NCI-H146 treated with DMSO at 0.1 percent for 48 hours (cell line): Measurements from ENCODE around the gene OAS3.
"Not testable (repeated sequence)": the region's sequence is repeated elsewhere in the genome, so short reads cannot be mapped to it uniquely, and the experiment has no call there.

ENCODE experiments used
- DNase-seq: peaks from one replicate; lab custom pipeline; 2025; ENCODE audit not compliant: unreplicated experiment; lab: John Stamatoyannopoulos, UW

The OAS3 gene

GRCh38 chr12:112937741-112938719 lies at the start of gene OAS3:
OAS3 (plus strand) TSS chr12:112938474; CDS start chr12:112938531, 57 bp downstream.
- peak; percentile 32 for DNase-seq

GRCh38 chr12:112891093-112892024 lies 46.9 kb upstream of the OAS3 start:
- DNase-seq: peak; percentile 36

GRCh38 chr12:112892856-112893255 lies 45.4 kb upstream of the OAS3 start:
- DNase-seq: no peak

GRCh38 chr12:112894128-112894527 lies 44.1 kb upstream of the OAS3 start:
- no peak for DNase-seq

- no peak for DNase-seq
Observed at GRCh38 chr12:112898380-112898779, 39.9 kb upstream of the OAS3 start.

- peak; percentile 47 for DNase-seq
Observed at GRCh38 chr12:112900298-112901145, 37.8 kb upstream of the OAS3 start.

GRCh38 chr12:112901271-112901670 lies 37.0 kb upstream of the OAS3 start:
- no peak for DNase-seq

GRCh38 chr12:112904571-112904970 lies 33.7 kb upstream of the OAS3 start:
- no peak for DNase-seq

GRCh38 chr12:112905451-112906089 lies 32.7 kb upstream of the OAS3 start:
- no peak for DNase-seq

GRCh38 chr12:112906712-112907414 lies 31.4 kb upstream of the OAS3 start, which contains the start of gene OAS1:
OAS1 (plus strand) TSS chr12:112906962; CDS start chr12:112907040, 78 bp downstream.
- peak; percentile 33 for DNase-seq

- DNase-seq: no peak
Observed at GRCh38 chr12:112907415-112908157, 30.7 kb upstream of the OAS3 start.

- no peak for DNase-seq
Observed at GRCh38 chr12:112908548-112908947, 29.7 kb upstream of the OAS3 start.

GRCh38 chr12:112909693-112910092 lies 28.6 kb upstream of the OAS3 start:
- DNase-seq: no peak

- DNase-seq: no peak
Observed at GRCh38 chr12:112913038-112913688, 25.1 kb upstream of the OAS3 start.

- DNase-seq: not testable (repeated sequence)
Observed at GRCh38 chr12:112913888-112914287, 24.4 kb upstream of the OAS3 start.

- DNase-seq: no peak
Observed at GRCh38 chr12:112916270-112916669, 22.0 kb upstream of the OAS3 start.

GRCh38 chr12:112919121-112919520 lies 19.2 kb upstream of the OAS3 start:
- DNase-seq: no peak

- DNase-seq: no peak
Observed at GRCh38 chr12:112924986-112925385, 13.3 kb upstream of the OAS3 start.
